ENCODE data around the gene VPS37D. TPM values are rescaled to one million over a fixed set of nuclear protein-coding genes. Genes with fewer than 3 reads are reported as not detected.
"Not testable (repeated sequence)": the region's sequence is repeated elsewhere in the genome, so short reads cannot be mapped to it uniquely, and the experiment has no call there.

VPS37D gene
- polyA plus RNA-seq, 1 of the 3 experiments (the other 2 are of a cell fraction): 7.4 TPM

GRCh38 chr7:73659983-73660382, 7.6 kb upstream of the VPS37D start (continued):
- TF ChIP-seq FOSL2 (IDR thresholded peaks at IDR 0.05; ENCODE audit: borderline replicate concordance, low read depth): no peak
- no peak for TF ChIP-seq ELF1 (IDR thresholded peaks at IDR 0.05)
- no peak for TF ChIP-seq EZH2phosphoT487 (IDR thresholded peaks at IDR 0.05; ENCODE audit: borderline replicate concordance, low read depth)

- H3K9me2 ChIP-seq; H3K36me3 ChIP-seq (replicated peaks in 1 of 2; ENCODE audit: control insufficient read depth in 1 of 2, insufficient read depth in 2 of 2, low read length in 1 of 2); H3K4me3 ChIP-seq (ENCODE audit: low read depth in 2 of 2, low read length in 1 of 2); H3K9me3 ChIP-seq; DNase-seq; H3K4me2 ChIP-seq; H3K9ac ChIP-seq; H3K4me1 ChIP-seq (ENCODE audit: control insufficient read depth in 1 of 2, insufficient read depth in 2 of 2, low read depth in 1 of 2, low read length in 1 of 2); POLR2A ChIA-PET; H3F3A ChIP-seq (replicated peaks; ENCODE audit: insufficient read depth); H2AFZ ChIP-seq (ENCODE audit: low read depth); H3K79me2 ChIP-seq (ENCODE audit: insufficient read depth); H3K27ac ChIP-seq (ENCODE audit: low read depth in 2 of 2, low read length in 1 of 2); H4K20me1 ChIP-seq (ENCODE audit: insufficient read depth): not testable (repeated sequence)
- peaks cover 40% of the 10 kb centered on the region; the same call in 1 of the 2 replicates for H3K27me3 ChIP-seq (ENCODE audit: insufficient read depth)
- 17% methylated on average over 4 of the region's 4 CpGs for WGBS (ENCODE audit: low lambda C conversion rate)
- CTCF ChIA-PET: interaction anchor here (1.6 to 5.2 kb wide), 2 partner anchors 32 to 54 kb away, joined by 4 to 26 read pairs; no protein-coding TSS in a partner anchor
Measured at GRCh38 chr7:73660594-73660993, 7.0 kb upstream of the VPS37D start.

DNA sequence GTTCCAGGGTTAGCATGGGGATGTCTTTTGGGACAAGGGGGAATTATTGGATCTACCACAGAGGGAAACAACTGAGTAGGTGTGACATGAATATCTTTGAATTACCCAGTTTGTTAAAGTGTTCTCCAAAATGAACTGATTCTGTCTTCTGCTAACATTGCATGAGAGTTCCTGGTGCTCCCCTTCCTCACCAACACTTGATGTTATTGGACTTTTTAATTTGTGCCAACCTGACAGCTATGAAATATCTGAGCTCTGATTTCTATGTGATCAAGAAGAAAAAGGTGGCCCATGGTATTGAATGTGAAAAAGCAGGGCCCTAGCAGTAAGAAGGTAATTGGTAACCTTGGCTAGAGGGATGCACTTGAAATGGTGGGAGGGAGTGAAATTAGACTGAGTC, 4.6 kb upstream of the VPS37D start:
- no peak overlapping the region for H3K4me3 ChIP-seq (ENCODE audit: low read depth in 2 of 2, low read length in 1 of 2)
- TF ChIP-seq FOSL2 (IDR thresholded peaks at IDR 0.05; ENCODE audit: borderline replicate concordance, low read depth): no peak
- no peak for TF ChIP-seq NRF1 (IDR thresholded peaks at IDR 0.05; ENCODE audit: low read depth, low read length)
- no peak for TF ChIP-seq TEAD4 (IDR thresholded peaks at IDR 0.05; ENCODE audit: borderline replicate concordance, insufficient read depth)
- no peak for TF ChIP-seq EP300 (IDR thresholded peaks at IDR 0.05; ENCODE audit: borderline replicate concordance in 1 of 2, low read depth in 1 of 2, low read length in 1 of 2)
- TF ChIP-seq TCF12 (IDR thresholded peaks at IDR 0.05): no peak
- TF ChIP-seq, protein P1, sequence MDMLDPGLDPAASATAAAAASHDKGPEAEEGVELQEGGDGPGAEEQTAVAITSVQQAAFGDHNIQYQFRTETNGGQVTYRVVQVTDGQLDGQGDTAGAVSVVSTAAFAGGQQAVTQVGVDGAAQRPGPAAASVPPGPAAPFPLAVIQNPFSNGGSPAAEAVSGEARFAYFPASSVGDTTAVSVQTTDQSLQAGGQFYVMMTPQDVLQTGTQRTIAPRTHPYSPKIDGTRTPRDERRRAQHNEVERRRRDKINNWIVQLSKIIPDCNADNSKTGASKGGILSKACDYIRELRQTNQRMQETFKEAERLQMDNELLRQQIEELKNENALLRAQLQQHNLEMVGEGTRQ (IDR thresholded peaks at IDR 0.05; ENCODE audit: borderline replicate concordance, low read depth, low read length): no peak
- no peak for TF ChIP-seq PBX3 (IDR thresholded peaks at IDR 0.05)
- no peak for TF ChIP-seq JUND (IDR thresholded peaks at IDR 0.05)
- TF ChIP-seq, protein P2, sequence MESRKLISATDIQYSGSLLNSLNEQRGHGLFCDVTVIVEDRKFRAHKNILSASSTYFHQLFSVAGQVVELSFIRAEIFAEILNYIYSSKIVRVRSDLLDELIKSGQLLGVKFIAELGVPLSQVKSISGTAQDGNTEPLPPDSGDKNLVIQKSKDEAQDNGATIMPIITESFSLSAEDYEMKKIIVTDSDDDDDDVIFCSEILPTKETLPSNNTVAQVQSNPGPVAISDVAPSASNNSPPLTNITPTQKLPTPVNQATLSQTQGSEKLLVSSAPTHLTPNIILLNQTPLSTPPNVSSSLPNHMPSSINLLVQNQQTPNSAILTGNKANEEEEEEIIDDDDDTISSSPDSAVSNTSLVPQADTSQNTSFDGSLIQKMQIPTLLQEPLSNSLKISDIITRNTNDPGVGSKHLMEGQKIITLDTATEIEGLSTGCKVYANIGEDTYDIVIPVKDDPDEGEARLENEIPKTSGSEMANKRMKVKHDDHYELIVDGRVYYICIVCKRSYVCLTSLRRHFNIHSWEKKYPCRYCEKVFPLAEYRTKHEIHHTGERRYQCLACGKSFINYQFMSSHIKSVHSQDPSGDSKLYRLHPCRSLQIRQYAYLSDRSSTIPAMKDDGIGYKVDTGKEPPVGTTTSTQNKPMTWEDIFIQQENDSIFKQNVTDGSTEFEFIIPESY (IDR thresholded peaks at IDR 0.05; ENCODE audit: borderline replicate concordance, low read depth): no peak
- TF ChIP-seq ELF1 (IDR thresholded peaks at IDR 0.05): no peak
- TF ChIP-seq CHD2 (IDR thresholded peaks at IDR 0.05; ENCODE audit: low read length, partially characterized antibody): no peak
- TF ChIP-seq CTCF (IDR thresholded peaks at IDR 0.05): no peak
- no peak for TF ChIP-seq RAD21 (IDR thresholded peaks at IDR 0.05; ENCODE audit: low read length)
- TF ChIP-seq MEF2A (IDR thresholded peaks at IDR 0.05; ENCODE audit: borderline replicate concordance, low read depth): no peak
- TF ChIP-seq TAF1 (IDR thresholded peaks at IDR 0.05; ENCODE audit: borderline replicate concordance, low read depth, low read length): no peak
- no peak for TF ChIP-seq YY1 (IDR thresholded peaks at IDR 0.05; ENCODE audit: low read depth)
- no peak for TF ChIP-seq SMC3 (IDR thresholded peaks at IDR 0.05; ENCODE audit: low read depth, low read length)

More for the DNA sequence above, 4.6 kb upstream of the VPS37D start:
- DNase-seq: no peak
- no peak overlapping the region for H3K27ac ChIP-seq (ENCODE audit: low read depth in 2 of 2, low read length in 1 of 2)
- no peaks in the 10 kb centered on the region for H3K9me2 ChIP-seq
- H3K27me3 ChIP-seq (ENCODE audit: insufficient read depth): peaks cover 34% of the 10 kb centered on the region; the same call in 1 of the 2 replicates
- peaks cover 6% of the 10 kb centered on the region for H3F3A ChIP-seq (replicated peaks; ENCODE audit: insufficient read depth)
- no peak overlapping the region for H3K9ac ChIP-seq
- H2AFZ ChIP-seq (ENCODE audit: low read depth): no peak overlapping the region
- no peaks in the 10 kb centered on the region for H3K36me3 ChIP-seq (replicated peaks in 1 of 2; ENCODE audit: control insufficient read depth in 1 of 2, insufficient read depth in 2 of 2, low read length in 1 of 2)
- H3K4me2 ChIP-seq: no peak overlapping the region
- no peaks in the 10 kb centered on the region for H3K4me1 ChIP-seq (ENCODE audit: control insufficient read depth in 1 of 2, insufficient read depth in 2 of 2, low read depth in 1 of 2, low read length in 1 of 2)
- no peaks in the 10 kb centered on the region for H3K79me2 ChIP-seq (ENCODE audit: insufficient read depth)
- no peaks in the 10 kb centered on the region for H3K9me3 ChIP-seq
- ChIA-PET CTCF (interaction anchor here (1.0 kb wide), 1 partner anchor 38 kb away, joined by 3 read pairs; no protein-coding TSS in a partner anchor), POLR2A (no interaction called here)
- no peaks in the 10 kb centered on the region for H4K20me1 ChIP-seq (ENCODE audit: insufficient read depth)

Measured in SK-N-SH (cell line).